HepG2 (cell line): ENCODE measurements around the gene DYRK1B. TPM values are rescaled to one million over a fixed set of nuclear protein-coding genes. Genes with fewer than 3 reads are reported as not detected.

Source experiments
- ATAC-seq: fragments of 200-7000 bp; cut with Tn5 transposase; 3 replicates; pipeline ENCODE4 v1.9.1; 2020; ENCODE audit warnings: mild to moderate bottlenecking, moderate library complexity
- BruUV-seq: library from RNA; stranded (reverse); fragments of 400-500 nt; replicated peaks from 2 replicates; lab custom pipeline; 2021; lab: Mats Ljungman, UMichigan
- CTCF ChIA-PET: fragments of 300-600 bp; formaldehyde crosslinking; extraction: SDS; loops from one replicate; lab custom pipeline; 2021; ENCODE audit warnings: low total read pairs, inconsistent platforms, low intra/inter-chr PET ratio; lab: Yijun Ruan, JAX
- POLR2A ChIA-PET: fragments of 350-600 bp; sonication (Branson Sonifier 250); formaldehyde crosslinking; loops from one replicate; lab custom pipeline; 2020; ENCODE audit warnings: antibody characterized with exemption, inconsistent platforms; lab: Yijun Ruan, JAX
- DNase-seq: peaks from one replicate; pipeline ENCODE4 v3.0.0-alpha.2; 2015; ENCODE audit warnings: low spot score
- FAIRE-seq: peaks from 3 replicates; lab custom pipeline; 2011; peaks lifted over from hg19 to GRCh38; lab: Jason Lieb, UNC
- H2AFZ ChIP-seq: one replicate; pipeline ENCODE4 v1.6.1; 2011; ENCODE audit warnings: low read length, inconsistent platforms
- H3K27ac ChIP-seq: fragments of 300-600 bp; 3 replicates; pipeline ENCODE4 v1.8.0; 2011; ENCODE audit warnings: mixed run types, mild to moderate bottlenecking, mixed read lengths, low read length, inconsistent platforms; ENCODE audit not compliant: insufficient read depth; ENCODE audit errors: extremely low read length
- H3K27me3 ChIP-seq, 2 experiments: fragments of 200-600 bp in 1 of 2; 2 replicates in 1 of 2; 3 replicates in 1 of 2; pipeline versions ENCODE4 v1.6.0 to v1.8.0; 2011; ENCODE audit warnings: low read length in 2 of 2, mild to moderate bottlenecking in 2 of 2, moderate library complexity in 2 of 2, inconsistent platforms in 1 of 2; ENCODE audit not compliant: insufficient read depth in 2 of 2, control insufficient read depth in 1 of 2
- H3K36me3 ChIP-seq, 2 experiments: fragments of 200-600 bp in 1 of 2; replicated peaks in 1 of 2; 2 replicates in 1 of 2; 3 replicates in 1 of 2; pipeline versions ENCODE4 v1.5.1 to v1.8.0; 2011; ENCODE audit warnings: low read length in 2 of 2, inconsistent platforms in 1 of 2; ENCODE audit not compliant: insufficient read depth in 2 of 2, control insufficient read depth in 1 of 2
- H3K4me1 ChIP-seq: 2 replicates; pipeline ENCODE4 v1.5.1; 2012; ENCODE audit warnings: low read length, inconsistent platforms; ENCODE audit not compliant: insufficient read depth
- H3K4me2 ChIP-seq: 2 replicates; pipeline ENCODE4 v1.6.0; 2011; ENCODE audit warnings: low read depth, low read length, inconsistent platforms
- H3K4me3 ChIP-seq, 3 experiments: fragments of 200-600 bp in 1 of 3; sonication (generic), shearing (Covaris generic) in 1 of 3; replicated peaks in 1 of 3; 2 replicates each; pipeline ENCODE4 v1.5.1; 2011 to 2016; ENCODE audit warnings: low read length in 3 of 3, inconsistent platforms in 2 of 3, low read depth in 2 of 3, mild to moderate bottlenecking in 2 of 3, control low read depth in 1 of 3, mixed read lengths in 1 of 3; ENCODE audit not compliant: insufficient read depth in 1 of 3
- H3K79me2 ChIP-seq: one replicate; pipeline ENCODE4 v1.6.1; 2011; ENCODE audit warnings: low read length, inconsistent platforms; ENCODE audit not compliant: insufficient read depth
- H3K9ac ChIP-seq: 2 replicates; pipeline ENCODE4 v1.6.0; 2011; ENCODE audit warnings: mild to moderate bottlenecking, low read depth, low read length, inconsistent platforms; ENCODE audit not compliant: insufficient read depth
- H3K9me3 ChIP-seq: 2 replicates; pipeline ENCODE4 v1.5.1; 2012; ENCODE audit warnings: mild to moderate bottlenecking, low read length
- H4K20me1 ChIP-seq: 2 replicates; pipeline ENCODE4 v1.6.0; 2011; ENCODE audit warnings: inconsistent platforms, mild to moderate bottlenecking, low read length, moderate library complexity; ENCODE audit not compliant: insufficient read depth
- ATAD3A ChIP-seq: sonication (generic); formaldehyde crosslinking; IDR thresholded peaks from 2 replicates; pipeline ENCODE4 v1.4.0; 2020; ENCODE audit warnings: missing genetic modification reagents
- FOXJ3 ChIP-seq: sonication (generic); formaldehyde crosslinking; IDR thresholded peaks from 2 replicates; pipeline ENCODE4 v1.4.0; 2020; ENCODE audit warnings: missing genetic modification reagents, mild to moderate bottlenecking, borderline replicate concordance
- MYNN ChIP-seq: sonication (generic); formaldehyde crosslinking; IDR thresholded peaks from 2 replicates; pipeline ENCODE4 v1.4.0; 2020; ENCODE audit warnings: mild to moderate bottlenecking, low read depth, missing genetic modification reagents
- PAWR ChIP-seq: sonication (generic); formaldehyde crosslinking; IDR thresholded peaks from 2 replicates; pipeline ENCODE4 v1.4.0; 2020; ENCODE audit warnings: missing genetic modification reagents, mild to moderate bottlenecking, borderline replicate concordance
- PRPF4 ChIP-seq: fragments of 200-400 bp; formaldehyde crosslinking; IDR thresholded peaks from 2 replicates; pipeline ENCODE4 v1.6.1; 2016; ENCODE audit warnings: low read length, low read depth; ENCODE audit not compliant: poor library complexity, severe bottlenecking
- SALL1 ChIP-seq: sonication (generic); formaldehyde crosslinking; IDR thresholded peaks from 2 replicates; pipeline ENCODE4 v1.8.0; 2022; ENCODE audit warnings: mild to moderate bottlenecking, missing genetic modification reagents
- YEATS2 ChIP-seq: sonication (generic); formaldehyde crosslinking; IDR thresholded peaks from 2 replicates; pipeline ENCODE4 v1.4.0; 2020; ENCODE audit warnings: missing genetic modification reagents, borderline replicate concordance
- YEATS4 ChIP-seq: sonication (generic); formaldehyde crosslinking; IDR thresholded peaks from 2 replicates; pipeline ENCODE4 v1.4.0; 2020; ENCODE audit warnings: missing genetic modification reagents, borderline replicate concordance
- ZBTB34 ChIP-seq: sonication (generic); formaldehyde crosslinking; IDR thresholded peaks from 2 replicates; pipeline ENCODE4 v1.8.0; 2022; ENCODE audit warnings: mild to moderate bottlenecking, missing genetic modification reagents
- ZNF263 ChIP-seq: sonication (generic); formaldehyde crosslinking; IDR thresholded peaks from 2 replicates; pipeline ENCODE4 v1.4.0; 2020; ENCODE audit warnings: missing genetic modification reagents
- ZNF382 ChIP-seq: sonication (generic); formaldehyde crosslinking; IDR thresholded peaks from 2 replicates; pipeline ENCODE4 v1.5.0; 2020; ENCODE audit warnings: missing genetic modification reagents, mild to moderate bottlenecking, borderline replicate concordance
- ZNF562 ChIP-seq: sonication (generic); formaldehyde crosslinking; IDR thresholded peaks from 2 replicates; pipeline ENCODE4 v1.8.0; 2022; ENCODE audit warnings: missing genetic modification reagents, borderline replicate concordance
- ZNF670 ChIP-seq: sonication (generic); formaldehyde crosslinking; IDR thresholded peaks from 2 replicates; pipeline ENCODE4 v1.8.0; 2022; ENCODE audit warnings: mild to moderate bottlenecking, missing genetic modification reagents, borderline replicate concordance
- ZNF737 ChIP-seq: sonication (generic); formaldehyde crosslinking; IDR thresholded peaks from 2 replicates; pipeline ENCODE4 v1.5.0; 2020; ENCODE audit warnings: missing genetic modification reagents, mild to moderate bottlenecking, borderline replicate concordance
- WGBS: methylation state at CpG from one replicate; pipeline ENCODE4 v1.1.6; 2017; ENCODE audit warnings: low lambda C conversion rate; 5-methylcytosine and 5-hydroxymethylcytosine counted together
- in situ Hi-C: cut with HindIII; loops from 2 replicates; pipeline ENCODE4 v1.10.0; 2017; ENCODE audit warnings: low pct_unique_long_range_greater_than_20kb; ENCODE audit not compliant: extremely low pct_ligation_motif_present
- intact Hi-C: fragments of 100-400 bp; cut with micrococcal nuclease; formaldehyde crosslinking; loops from one replicate; pipeline ENCODE4 v1.10.0; 2022; ENCODE audit not compliant: unreplicated experiment
- polyA plus RNA-seq, 8 experiments: library from polyadenylated mRNA; depleted of rRNA in 3 of 8; stranded (reverse) in 7 of 8; unstranded in 1 of 8; fragments of >200 nt; fragmentation: Illumina TruSeq in 4 of 8; extraction: Trizol in 4 of 8; gene quantifications; 2 replicates each; pipeline versions ENCODE4 v1.2.1 to v1.2.3, GENCODE V29; 2011 to 2016; ENCODE audit warnings: low read depth in 4 of 8, missing spikeins in 1 of 8, mixed read lengths in 1 of 8; ENCODE audit not compliant: insufficient read depth in 1 of 8
- total RNA-seq, 5 experiments: library from RNA; depleted of rRNA; stranded (reverse); fragments of >200 nt; fragmentation: Illumina TruSeq; extraction: Trizol; gene quantifications; 2 replicates each; pipeline ENCODE4 v1.2.3, GENCODE V29; 2016; ENCODE audit warnings: low read depth in 1 of 5
- TF ChIP-seq, protein P1 (sequence below): sonication (generic); formaldehyde crosslinking; IDR thresholded peaks from 2 replicates; pipeline ENCODE4 v1.8.1; 2023; ENCODE audit warnings: missing genetic modification reagents, inconsistent platforms, borderline replicate concordance
- TF ChIP-seq, protein P2 (sequence below), 2 experiments: sonication (generic) in 1 of 2; formaldehyde crosslinking in 1 of 2; IDR thresholded peaks; 2 replicates each; pipeline versions ENCODE4 v1.4.0 to v1.6.1; 2016 to 2020; ENCODE audit warnings: borderline replicate concordance in 1 of 2, low read depth in 1 of 2, mild to moderate bottlenecking in 1 of 2, missing genetic modification reagents in 1 of 2

DYRK1B gene
- total and polyA plus RNA-seq, 2 of the 13 experiments (the other 11 are each of a cell fraction or from before 2014, with no cell fraction given) = 0.82 to 1.3 TPM

DNA sequence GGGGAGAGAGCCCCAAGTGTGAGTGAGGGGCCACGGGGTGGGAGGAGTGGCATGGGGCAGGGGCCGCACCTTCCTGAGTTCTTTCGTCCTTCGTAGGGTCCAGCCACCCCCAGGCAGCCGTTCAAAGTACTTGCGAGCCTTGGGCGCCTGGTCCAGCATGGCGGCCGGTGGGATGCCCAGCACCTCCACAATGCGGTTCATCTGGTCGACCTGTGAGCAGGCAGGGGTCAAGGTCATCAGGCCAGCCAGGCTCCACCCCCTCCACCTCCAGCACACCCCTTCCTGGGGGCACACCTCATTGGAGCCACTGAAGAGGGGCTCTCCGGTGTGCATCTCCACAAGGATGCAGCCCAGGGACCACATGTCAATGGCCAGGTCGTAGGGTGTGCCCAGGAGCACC lies 6.7 kb downstream of the DYRK1B start (continued):
- no peak for TF ChIP-seq PRPF4
- no peak for TF ChIP-seq ZNF737 (CRISPR knock-in tag)
- TF ChIP-seq ZBTB34 = no peak
- TF ChIP-seq PAWR (CRISPR knock-in tag) = no peak
- no peak for TF ChIP-seq ZNF263
- TF ChIP-seq, protein P1, sequence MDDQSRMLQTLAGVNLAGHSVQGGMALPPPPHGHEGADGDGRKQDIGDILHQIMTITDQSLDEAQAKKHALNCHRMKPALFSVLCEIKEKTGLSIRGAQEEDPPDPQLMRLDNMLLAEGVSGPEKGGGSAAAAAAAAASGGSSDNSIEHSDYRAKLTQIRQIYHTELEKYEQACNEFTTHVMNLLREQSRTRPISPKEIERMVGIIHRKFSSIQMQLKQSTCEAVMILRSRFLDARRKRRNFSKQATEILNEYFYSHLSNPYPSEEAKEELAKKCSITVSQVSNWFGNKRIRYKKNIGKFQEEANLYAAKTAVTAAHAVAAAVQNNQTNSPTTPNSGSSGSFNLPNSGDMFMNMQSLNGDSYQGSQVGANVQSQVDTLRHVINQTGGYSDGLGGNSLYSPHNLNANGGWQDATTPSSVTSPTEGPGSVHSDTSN (CRISPR knock-in tag) = no peak
- TF ChIP-seq YEATS2 (CRISPR knock-in tag) = no peak
- TF ChIP-seq FOXJ3 = no peak
- no peak for TF ChIP-seq ZNF382 (CRISPR knock-in tag)

DNA sequence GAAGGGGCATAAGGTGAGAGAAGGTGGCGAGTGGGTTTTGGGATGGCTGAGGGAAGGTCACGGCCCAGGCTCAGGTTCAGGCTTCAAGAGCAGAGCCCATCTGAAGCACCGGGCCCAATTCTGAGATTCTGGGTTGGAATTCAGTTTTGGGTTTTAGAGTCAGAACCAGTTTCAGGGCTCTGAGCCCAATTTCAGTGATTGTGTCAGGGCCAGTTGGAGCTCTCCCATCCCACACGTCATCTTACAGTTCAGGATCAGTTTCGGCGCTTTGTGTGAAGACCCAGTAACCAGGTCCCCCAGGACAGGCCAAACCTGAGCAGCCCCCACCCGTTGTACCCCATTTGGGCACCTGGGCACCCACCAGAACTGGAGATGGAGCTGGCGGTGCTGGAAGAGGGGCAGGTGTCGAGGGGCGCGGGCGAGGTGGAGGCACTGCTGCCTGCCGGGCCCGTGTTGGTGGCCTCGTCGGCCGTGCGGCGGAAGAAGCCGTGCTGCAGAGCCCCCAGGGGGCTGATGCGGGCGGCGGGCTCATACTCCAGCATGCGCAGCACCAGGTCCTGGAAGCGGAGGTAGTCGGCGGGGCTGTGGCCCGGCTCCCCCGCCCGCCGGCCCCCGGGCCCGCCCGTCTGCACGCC lies 7.5 kb downstream of the DYRK1B start:
- in situ Hi-C loops = no loop called here
- CTCF ChIA-PET = no interaction called here
- TF ChIP-seq MYNN (CRISPR knock-in tag) (no peak), ZNF670 (CRISPR knock-in tag) (no peak), ZNF562 (CRISPR knock-in tag) (no peak), SALL1 (CRISPR knock-in tag) (no peak), YEATS4 (CRISPR knock-in tag) (no peak), ATAD3A (CRISPR knock-in tag) (no peak)
- TF ChIP-seq, protein P2, sequence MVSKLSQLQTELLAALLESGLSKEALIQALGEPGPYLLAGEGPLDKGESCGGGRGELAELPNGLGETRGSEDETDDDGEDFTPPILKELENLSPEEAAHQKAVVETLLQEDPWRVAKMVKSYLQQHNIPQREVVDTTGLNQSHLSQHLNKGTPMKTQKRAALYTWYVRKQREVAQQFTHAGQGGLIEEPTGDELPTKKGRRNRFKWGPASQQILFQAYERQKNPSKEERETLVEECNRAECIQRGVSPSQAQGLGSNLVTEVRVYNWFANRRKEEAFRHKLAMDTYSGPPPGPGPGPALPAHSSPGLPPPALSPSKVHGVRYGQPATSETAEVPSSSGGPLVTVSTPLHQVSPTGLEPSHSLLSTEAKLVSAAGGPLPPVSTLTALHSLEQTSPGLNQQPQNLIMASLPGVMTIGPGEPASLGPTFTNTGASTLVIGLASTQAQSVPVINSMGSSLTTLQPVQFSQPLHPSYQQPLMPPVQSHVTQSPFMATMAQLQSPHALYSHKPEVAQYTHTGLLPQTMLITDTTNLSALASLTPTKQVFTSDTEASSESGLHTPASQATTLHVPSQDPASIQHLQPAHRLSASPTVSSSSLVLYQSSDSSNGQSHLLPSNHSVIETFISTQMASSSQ (IDR thresholded peaks at IDR 0.05; ENCODE audit: low read depth) = no peak
- TF ChIP-seq, protein P2 (CRISPR knock-in tag; IDR thresholded peaks at IDR 0.05; ENCODE audit: borderline replicate concordance) = no peak

More for the DNA sequence above, 7.5 kb downstream of the DYRK1B start:
- H3K36me3 ChIP-seq = peaks cover 14 to 29% of the 10 kb centered on the region in 2 experiments; a peak in 4 of 5 replicates
- no peaks in the 10 kb centered on the region for H3K27me3 ChIP-seq
- H3K4me1 ChIP-seq = peaks cover 17% of the 10 kb centered on the region
- H3K4me2 ChIP-seq = no peak overlapping the region
- BruUV-seq = no TSS peak
- POLR2A ChIA-PET = no interaction called here
- H3K9ac ChIP-seq = no peak overlapping the region
- H4K20me1 ChIP-seq = no peaks in the 10 kb centered on the region
- no peak for FAIRE-seq
- DNase-seq = no peak
- H2AFZ ChIP-seq = no peak overlapping the region
- WGBS = 97% methylated on average over 21 of the region's 35 CpGs
- H3K79me2 ChIP-seq = no peaks in the 10 kb centered on the region
- H3K27ac ChIP-seq = no peak overlapping the region
- ATAC-seq = no peak
- H3K9me3 ChIP-seq = no peaks in the 10 kb centered on the region
- intact Hi-C loops = no loop called here
- no peak overlapping the region for H3K4me3 ChIP-seq
